Stimulated activated CD8-positive, alpha-beta memory T cell treated with anti-CD3 and anti-CD28 coated beads, Interleukin-12 subunit alpha, Interleukin-12 subunit beta, amount 100 ng/mL, for 4 hours (primary cell): ENCODE data around the gene CHRND.

Experiments
- DNase-seq: peaks from one replicate; pipeline ENCODE4 v3.0.0-alpha.2; 2020; ENCODE audit warnings: low read depth

The CHRND gene

GRCh38 chr2:232576995-232577394, 51.0 kb downstream of the CHRND start:
- DNase-seq, result no peak

DNA sequence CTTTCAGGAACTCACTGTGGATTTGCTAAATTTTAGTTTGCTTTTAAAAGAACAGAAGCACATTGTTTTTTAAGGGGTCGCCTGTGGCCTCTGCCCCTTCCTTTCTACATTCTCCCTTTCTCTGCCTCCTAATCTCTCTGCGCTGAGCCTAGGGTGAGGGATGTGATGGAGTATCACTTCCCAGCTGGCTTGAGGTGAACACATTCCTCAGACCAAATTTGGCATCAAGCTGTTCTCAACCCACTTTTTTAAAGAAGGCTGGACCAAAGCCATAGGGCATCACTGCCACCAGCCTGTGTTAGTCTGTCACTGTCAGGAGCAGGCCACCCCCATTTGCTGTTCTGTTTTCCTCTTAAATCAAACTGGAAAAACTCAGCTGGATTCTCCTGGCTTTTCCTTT, 51.9 kb downstream of the CHRND start:
- no peak for DNase-seq

- DNase-seq, result no peak
Observed at GRCh38 chr2:232578626-232579025, 52.7 kb downstream of the CHRND start.

GRCh38 chr2:232580648-232580981, 54.7 kb downstream of the CHRND start:
- no peak for DNase-seq

DNA sequence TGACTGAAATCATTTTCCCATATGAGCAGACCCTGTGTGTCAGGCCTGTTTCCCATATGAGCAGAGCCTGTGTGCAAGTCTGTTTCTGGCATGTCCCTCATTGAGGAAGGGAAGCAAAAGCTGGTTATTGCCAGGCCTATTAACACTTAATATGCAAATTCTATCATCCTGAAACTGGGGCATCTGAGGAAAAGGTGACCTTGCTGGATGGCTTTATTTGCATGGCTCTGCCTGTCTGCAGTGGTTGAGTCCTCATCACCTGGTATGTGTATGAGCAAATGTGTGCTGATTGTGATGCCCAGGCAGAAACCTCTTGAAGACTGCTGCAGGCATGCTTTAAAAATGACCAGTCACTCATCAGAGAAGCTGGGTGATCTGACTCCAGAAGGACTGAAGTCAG, 55.8 kb downstream of the CHRND start:
- DNase-seq, result no peak

GRCh38 chr2:232584238-232584637, 58.3 kb downstream of the CHRND start:
- DNase-seq, result no peak
